ENCODE data around the gene BPGM. TPM values are rescaled to one million over a fixed set of nuclear protein-coding genes. Genes with fewer than 3 reads are reported as not detected.
A peak's percentile ranks its signal among the peaks of the same experiment; 100 is the strongest.

BPGM gene
- total and polyA plus RNA-seq, 3 donors from 2014 or later: 14.5 to 32.9 (median 15.8) TPM

- H3K4me3 ChIP-seq: no peak overlapping the region
- H3K4me1 ChIP-seq: peaks cover 18% of the 10 kb centered on the region
- H3K9me3 ChIP-seq: no peaks in the 10 kb centered on the region
- intact Hi-C loops (cut with DNase I; ENCODE audit: low total_unique reads): loop anchor here (10.0 kb wide), 1 partner anchor 54 kb away; no protein-coding TSS in a partner anchor
- H3K27me3 ChIP-seq: no peaks in the 10 kb centered on the region
- peak overlapping the region; percentile 10 to 83 for H3K27ac ChIP-seq
- no peak for DNase-seq
- no peaks in the 10 kb centered on the region for H3K36me3 ChIP-seq (ENCODE audit: low read depth, missing control alignments)
- TF ChIP-seq, protein P1, sequence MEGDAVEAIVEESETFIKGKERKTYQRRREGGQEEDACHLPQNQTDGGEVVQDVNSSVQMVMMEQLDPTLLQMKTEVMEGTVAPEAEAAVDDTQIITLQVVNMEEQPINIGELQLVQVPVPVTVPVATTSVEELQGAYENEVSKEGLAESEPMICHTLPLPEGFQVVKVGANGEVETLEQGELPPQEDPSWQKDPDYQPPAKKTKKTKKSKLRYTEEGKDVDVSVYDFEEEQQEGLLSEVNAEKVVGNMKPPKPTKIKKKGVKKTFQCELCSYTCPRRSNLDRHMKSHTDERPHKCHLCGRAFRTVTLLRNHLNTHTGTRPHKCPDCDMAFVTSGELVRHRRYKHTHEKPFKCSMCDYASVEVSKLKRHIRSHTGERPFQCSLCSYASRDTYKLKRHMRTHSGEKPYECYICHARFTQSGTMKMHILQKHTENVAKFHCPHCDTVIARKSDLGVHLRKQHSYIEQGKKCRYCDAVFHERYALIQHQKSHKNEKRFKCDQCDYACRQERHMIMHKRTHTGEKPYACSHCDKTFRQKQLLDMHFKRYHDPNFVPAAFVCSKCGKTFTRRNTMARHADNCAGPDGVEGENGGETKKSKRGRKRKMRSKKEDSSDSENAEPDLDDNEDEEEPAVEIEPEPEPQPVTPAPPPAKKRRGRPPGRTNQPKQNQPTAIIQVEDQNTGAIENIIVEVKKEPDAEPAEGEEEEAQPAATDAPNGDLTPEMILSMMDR (IDR thresholded peaks at IDR 0.05): no peak
- TF ChIP-seq POLR2A (IDR thresholded peaks at IDR 0.05): no peak
- WGBS, 2 donors: 74 to 80% methylated on average over 12 of the region's 12 CpGs
These were observed 44.2 kb downstream of the BPGM start for GRCh38 chr7:134690614-134691504.

DNA sequence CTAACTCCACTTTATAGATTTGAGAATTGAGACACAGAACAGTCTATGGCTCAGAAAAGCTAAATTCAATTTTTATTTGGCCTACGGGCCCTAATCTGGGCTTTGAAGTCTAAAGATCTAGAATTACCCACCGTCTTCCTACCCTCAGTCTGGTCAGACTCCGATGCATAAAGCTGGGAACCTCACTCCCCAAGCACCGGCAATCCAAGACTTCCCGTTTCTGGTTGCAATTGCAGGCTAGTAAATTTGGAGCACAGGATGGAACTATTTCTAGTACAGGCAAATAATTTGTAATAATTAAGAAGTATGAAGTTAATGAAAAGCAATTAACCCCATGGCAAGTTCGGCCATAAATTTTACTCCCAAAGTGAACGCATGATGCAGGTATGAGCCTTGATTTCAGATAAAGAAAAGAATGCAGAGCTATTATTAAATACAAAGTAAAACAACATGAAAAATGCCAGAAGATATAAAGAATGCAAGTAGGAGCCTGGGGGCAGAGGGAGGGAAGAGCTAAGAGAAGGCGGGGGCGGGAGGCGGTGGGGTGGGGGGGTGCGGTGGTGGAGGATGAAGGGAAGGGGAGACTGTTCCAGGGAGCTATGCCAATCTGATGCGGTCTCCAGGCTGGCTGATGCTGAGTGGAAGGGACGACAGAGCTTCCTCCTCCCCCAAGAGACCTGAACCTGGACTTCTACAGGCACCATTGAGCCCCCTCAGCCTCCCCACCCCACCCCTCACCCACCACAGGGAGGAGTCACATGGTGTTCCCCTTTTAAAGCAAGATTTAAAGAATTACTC lies 45.1 kb downstream of the BPGM start:
- H3K4me3 ChIP-seq: no peak overlapping the region
- no peaks in the 10 kb centered on the region for H3K27me3 ChIP-seq
- peak; percentile 27 for DNase-seq
- WGBS, 2 donors: 38 to 41% methylated on average over 13 of the region's 13 CpGs
- intact Hi-C loops (cut with DNase I; ENCODE audit: low total_unique reads): loop anchor here (10.0 kb wide), 1 partner anchor 53 kb away; no protein-coding TSS in a partner anchor
- no peaks in the 10 kb centered on the region for H3K9me3 ChIP-seq
- H3K36me3 ChIP-seq (ENCODE audit: low read depth, missing control alignments): no peaks in the 10 kb centered on the region
- peaks cover 18% of the 10 kb centered on the region for H3K4me1 ChIP-seq
- TF ChIP-seq, protein P1 (IDR thresholded peaks at IDR 0.05): no peak
- no peak for TF ChIP-seq POLR2A (IDR thresholded peaks at IDR 0.05)
- peak overlapping the region; percentile 46 to 83 for H3K27ac ChIP-seq

- Histone ChIP-seq H3K4me3 (no peak overlapping the region), H3K9me3 (no peaks in the 10 kb centered on the region), H3K27ac (peak overlapping the region; percentile 46 to 83), H3K36me3 (ENCODE audit: low read depth, missing control alignments) (no peaks in the 10 kb centered on the region), H3K4me1 (peaks cover 18% of the 10 kb centered on the region), H3K27me3 (no peaks in the 10 kb centered on the region)
- intact Hi-C loops (cut with DNase I; ENCODE audit: low total_unique reads): loop anchor here (10.0 kb wide), 1 partner anchor 52 kb away; no protein-coding TSS in a partner anchor
- no peak for DNase-seq
- 46 to 56% methylated on average over 2 of the region's 2 CpGs for WGBS, 2 donors
- TF ChIP-seq POLR2A (IDR thresholded peaks at IDR 0.05): no peak
- TF ChIP-seq, protein P1 (IDR thresholded peaks at IDR 0.05): no peak
These were observed 45.7 kb downstream of the BPGM start for GRCh38 chr7:134692344-134692705.

- TF ChIP-seq, protein P1 (IDR thresholded peaks at IDR 0.05): no peak
- no peak for TF ChIP-seq POLR2A (IDR thresholded peaks at IDR 0.05)
- WGBS, 2 donors: 81 to 90% methylated on average over 3 to 4 of the region's 4 CpGs
- DNase-seq: no peak
- intact Hi-C loops (cut with DNase I; ENCODE audit: low total_unique reads): loop anchor here (10.0 kb wide), 1 partner anchor 52 kb away; no protein-coding TSS in a partner anchor
- no peaks in the 10 kb centered on the region for H3K9me3 ChIP-seq
- H3K27ac ChIP-seq: peak overlapping the region in 1 of 2 donors; percentile 83
- no peak overlapping the region for H3K4me3 ChIP-seq
- H3K36me3 ChIP-seq (ENCODE audit: low read depth, missing control alignments): no peaks in the 10 kb centered on the region
- no peaks in the 10 kb centered on the region for H3K27me3 ChIP-seq
- peaks cover 18% of the 10 kb centered on the region for H3K4me1 ChIP-seq
These were observed 46.6 kb downstream of the BPGM start for GRCh38 chr7:134693256-134693655.
